NCI-H82 treated with DMSO at 0.1 percent for 48 hours (cell line): ENCODE results near the gene ARHGAP18.

Experiments
- DNase-seq: peaks from one replicate; lab custom pipeline; 2025; ENCODE audit not compliant: unreplicated experiment; lab: John Stamatoyannopoulos, UW

ARHGAP18 gene

GRCh38 chr6:129671442-129672340, 38.3 kb downstream of the ARHGAP18 start:
- DNase-seq, result no peak

DNA sequence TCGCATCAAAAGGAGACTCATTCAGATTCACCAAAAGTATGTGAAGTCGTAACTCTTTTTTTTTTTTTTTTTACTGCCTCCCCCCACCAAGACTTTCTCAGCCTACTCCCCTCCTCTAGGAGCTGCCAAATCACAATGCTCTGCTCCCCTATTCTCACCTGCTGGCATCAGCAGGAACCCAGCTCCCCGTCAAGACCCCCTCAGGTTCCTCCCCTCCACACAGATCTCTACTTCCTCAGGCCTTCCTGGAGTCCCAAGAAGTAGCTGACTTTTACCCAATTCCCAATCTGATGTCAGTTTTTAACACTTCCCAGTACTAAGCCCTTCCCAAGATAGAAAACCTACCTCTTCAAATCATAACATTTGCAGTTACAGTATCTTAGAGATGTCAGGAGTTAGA, 39.3 kb downstream of the ARHGAP18 start:
- no peak for DNase-seq

DNA sequence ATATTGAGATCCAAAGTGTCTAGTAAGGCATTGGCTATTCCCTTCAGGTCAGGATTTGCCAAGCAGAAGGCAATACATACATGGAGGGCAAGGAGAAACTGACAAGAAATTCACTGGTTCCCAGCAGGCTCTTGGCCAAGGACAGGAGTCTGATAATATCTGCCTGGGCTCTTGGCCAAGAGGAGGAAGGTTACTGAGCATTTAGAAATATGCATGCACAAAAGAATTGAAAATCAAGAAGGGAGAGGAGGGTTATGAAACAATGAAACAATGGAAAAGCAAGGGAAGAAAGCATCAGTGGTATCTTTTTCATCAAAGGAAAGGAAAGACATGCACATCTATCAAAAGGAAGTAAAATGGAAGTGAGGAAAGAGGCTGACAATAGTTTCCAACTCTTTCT, 42.4 kb downstream of the ARHGAP18 start:
- no peak for DNase-seq

DNA sequence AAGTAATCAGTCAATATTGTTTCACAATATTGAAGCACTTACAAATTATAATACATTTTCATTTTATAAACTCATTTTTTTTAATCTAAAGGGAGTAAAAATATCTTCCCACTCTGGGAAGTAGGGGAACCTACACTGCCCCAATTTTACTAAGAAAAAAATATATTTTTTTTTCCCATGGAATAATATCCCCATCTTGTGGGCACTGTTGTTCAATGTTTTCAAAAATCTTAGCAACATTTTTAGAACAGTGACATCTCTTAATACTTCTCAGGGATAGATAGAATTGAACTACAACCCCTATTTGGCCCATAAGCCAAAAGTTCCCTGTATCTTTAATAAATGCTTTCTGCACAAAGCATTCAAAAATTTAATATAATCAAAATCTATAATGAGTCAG, 42.9 kb downstream of the ARHGAP18 start:
- no peak for DNase-seq

DNA sequence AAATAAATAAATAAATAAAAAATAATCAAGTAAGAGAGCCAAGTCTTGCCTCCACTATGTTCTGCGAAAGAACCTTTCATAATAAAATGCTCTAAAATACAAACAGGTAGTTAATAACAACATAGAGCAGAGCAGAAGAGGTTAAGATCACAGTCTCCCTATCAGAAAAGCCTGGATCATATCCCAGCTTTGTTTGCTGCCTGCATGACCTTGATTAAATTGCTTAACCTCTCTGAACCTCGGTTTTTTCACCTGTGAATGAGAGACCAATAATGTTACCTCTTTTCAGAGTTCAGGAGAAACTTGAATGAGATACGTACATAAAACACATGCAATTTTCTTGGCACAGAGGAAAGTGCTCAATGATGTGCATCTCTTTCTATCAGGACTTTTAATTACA, 44.4 kb downstream of the ARHGAP18 start:
- DNase-seq, result no peak

GRCh38 chr6:129663531-129663930, 46.4 kb downstream of the ARHGAP18 start:
- no peak for DNase-seq

GRCh38 chr6:129662980-129663431, 47.0 kb downstream of the ARHGAP18 start:
- DNase-seq, result no peak

- no peak for DNase-seq
These were observed 47.6 kb downstream of the ARHGAP18 start for GRCh38 chr6:129662406-129662766.

- no peak for DNase-seq
These were observed 48.2 kb downstream of the ARHGAP18 start for GRCh38 chr6:129661536-129662405.

GRCh38 chr6:129660346-129660676, 49.7 kb downstream of the ARHGAP18 start:
- DNase-seq, result no peak

GRCh38 chr6:129659590-129660345, 50.2 kb downstream of the ARHGAP18 start:
- DNase-seq, result no peak

DNA sequence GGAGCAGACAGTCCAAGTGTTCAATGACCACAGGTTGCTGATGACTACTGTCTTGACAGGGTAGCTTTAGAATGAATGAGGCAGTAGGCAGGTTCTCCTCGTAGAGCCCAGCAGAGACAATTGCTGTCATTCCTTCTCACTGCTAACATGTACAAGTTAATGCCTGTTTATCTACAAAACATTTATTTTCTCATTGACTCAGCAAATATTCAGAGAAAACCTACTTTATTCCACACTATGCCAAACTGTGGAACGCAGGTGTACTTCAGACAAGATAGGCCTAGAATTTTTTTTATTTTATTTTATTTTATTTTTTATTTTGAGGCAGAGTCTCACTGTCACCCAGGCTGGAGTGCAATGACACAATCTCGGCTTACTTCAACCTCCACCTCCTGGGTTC, 50.8 kb downstream of the ARHGAP18 start:
- no peak for DNase-seq

GRCh38 chr6:129657483-129657882, 52.5 kb downstream of the ARHGAP18 start:
- DNase-seq, result no peak

GRCh38 chr6:129655334-129655733, 54.6 kb downstream of the ARHGAP18 start:
- DNase-seq, result no peak

DNA sequence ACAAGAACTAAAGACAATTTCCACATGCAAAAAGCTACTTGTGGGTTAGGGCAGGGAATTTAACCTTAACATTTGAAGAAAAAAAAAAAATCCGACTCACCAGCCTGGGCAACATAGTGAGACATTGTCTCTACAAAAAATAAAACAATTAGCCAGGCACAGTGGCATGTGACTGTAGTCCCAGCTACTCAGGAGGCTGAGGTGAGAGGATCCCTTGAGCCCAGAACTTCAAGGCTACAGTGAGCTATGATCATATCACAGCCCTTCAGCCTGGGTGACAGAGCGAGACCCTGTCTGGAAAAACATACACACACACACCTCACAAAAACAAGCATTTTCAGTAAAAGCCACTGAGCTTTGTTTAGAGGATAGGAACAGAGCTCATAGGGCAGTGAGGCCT, 56.2 kb downstream of the ARHGAP18 start:
- DNase-seq, result no peak

GRCh38 chr6:129653229-129653628, 56.7 kb downstream of the ARHGAP18 start:
- DNase-seq, result no peak

DNA sequence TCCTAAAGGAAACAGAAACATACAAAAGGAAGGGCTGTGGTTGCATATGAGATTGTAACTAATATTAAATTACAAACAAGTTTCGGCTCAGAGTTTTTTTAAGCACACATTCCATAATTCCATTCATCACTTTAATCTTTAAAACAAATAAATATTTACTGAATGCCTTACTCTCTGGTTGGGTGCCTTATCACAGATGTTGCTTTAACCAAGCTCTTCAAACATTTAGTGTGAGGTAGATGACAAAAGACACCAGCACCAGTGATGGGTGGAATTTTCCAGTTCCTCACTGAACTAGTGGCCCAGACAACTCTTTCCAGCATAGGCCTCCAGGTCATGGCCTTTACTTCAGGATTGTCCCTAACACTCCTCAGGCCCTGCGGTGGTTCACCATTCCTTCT, 58.7 kb downstream of the ARHGAP18 start:
- no peak for DNase-seq

- DNase-seq, result no peak
These were observed 61.0 kb downstream of the ARHGAP18 start for GRCh38 chr6:129648819-129649491.

DNA sequence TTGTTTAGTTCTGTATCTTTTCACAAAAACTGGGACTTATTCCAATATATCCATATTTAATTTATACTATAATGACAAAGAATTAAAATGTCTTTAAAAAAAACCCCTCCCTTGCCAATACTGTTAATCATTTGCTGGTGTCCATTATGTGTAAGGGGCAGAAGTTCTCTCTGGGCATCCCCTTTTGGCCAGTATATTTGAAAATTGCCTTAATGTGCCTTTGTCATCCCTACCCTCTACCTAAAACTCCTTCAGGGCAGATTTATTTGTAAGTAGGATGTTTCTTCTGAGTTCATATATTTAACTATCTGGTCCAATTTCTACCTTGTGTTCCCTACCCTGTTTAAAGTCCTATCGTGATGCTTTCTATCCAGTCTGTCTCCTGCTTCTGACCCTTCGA, 62.9 kb downstream of the ARHGAP18 start:
- no peak for DNase-seq

- no peak for DNase-seq
These were observed 63.3 kb downstream of the ARHGAP18 start for GRCh38 chr6:129646642-129647041.
